Occipital lobe (tissue), 2 donors: Measurements from ENCODE around the gene ENTPD7. TPM values are rescaled to one million over a fixed set of nuclear protein-coding genes. Genes with fewer than 3 reads are reported as not detected.
"Not testable (repeated sequence)": the region's sequence is repeated elsewhere in the genome, so short reads cannot be mapped to it uniquely, and the experiment has no call there.

Experiments used
- DNase-seq: peaks from one replicate; lab custom pipeline; 2025; lab: John Stamatoyannopoulos, UW
- total RNA-seq: library from RNA; depleted of rRNA; stranded (reverse); fragments of >200 nt; gene quantifications from one replicate; pipeline ENCODE4 v1.2.3, GENCODE V29; 2014

ENTPD7 gene, protein sequence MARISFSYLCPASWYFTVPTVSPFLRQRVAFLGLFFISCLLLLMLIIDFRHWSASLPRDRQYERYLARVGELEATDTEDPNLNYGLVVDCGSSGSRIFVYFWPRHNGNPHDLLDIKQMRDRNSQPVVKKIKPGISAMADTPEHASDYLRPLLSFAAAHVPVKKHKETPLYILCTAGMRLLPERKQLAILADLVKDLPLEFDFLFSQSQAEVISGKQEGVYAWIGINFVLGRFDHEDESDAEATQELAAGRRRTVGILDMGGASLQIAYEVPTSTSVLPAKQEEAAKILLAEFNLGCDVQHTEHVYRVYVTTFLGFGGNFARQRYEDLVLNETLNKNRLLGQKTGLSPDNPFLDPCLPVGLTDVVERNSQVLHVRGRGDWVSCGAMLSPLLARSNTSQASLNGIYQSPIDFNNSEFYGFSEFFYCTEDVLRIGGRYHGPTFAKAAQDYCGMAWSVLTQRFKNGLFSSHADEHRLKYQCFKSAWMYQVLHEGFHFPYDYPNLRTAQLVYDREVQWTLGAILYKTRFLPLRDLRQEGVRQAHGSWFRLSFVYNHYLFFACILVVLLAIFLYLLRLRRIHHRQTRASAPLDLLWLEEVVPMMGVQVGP
- total RNA-seq = 8.7 TPM

DNA sequence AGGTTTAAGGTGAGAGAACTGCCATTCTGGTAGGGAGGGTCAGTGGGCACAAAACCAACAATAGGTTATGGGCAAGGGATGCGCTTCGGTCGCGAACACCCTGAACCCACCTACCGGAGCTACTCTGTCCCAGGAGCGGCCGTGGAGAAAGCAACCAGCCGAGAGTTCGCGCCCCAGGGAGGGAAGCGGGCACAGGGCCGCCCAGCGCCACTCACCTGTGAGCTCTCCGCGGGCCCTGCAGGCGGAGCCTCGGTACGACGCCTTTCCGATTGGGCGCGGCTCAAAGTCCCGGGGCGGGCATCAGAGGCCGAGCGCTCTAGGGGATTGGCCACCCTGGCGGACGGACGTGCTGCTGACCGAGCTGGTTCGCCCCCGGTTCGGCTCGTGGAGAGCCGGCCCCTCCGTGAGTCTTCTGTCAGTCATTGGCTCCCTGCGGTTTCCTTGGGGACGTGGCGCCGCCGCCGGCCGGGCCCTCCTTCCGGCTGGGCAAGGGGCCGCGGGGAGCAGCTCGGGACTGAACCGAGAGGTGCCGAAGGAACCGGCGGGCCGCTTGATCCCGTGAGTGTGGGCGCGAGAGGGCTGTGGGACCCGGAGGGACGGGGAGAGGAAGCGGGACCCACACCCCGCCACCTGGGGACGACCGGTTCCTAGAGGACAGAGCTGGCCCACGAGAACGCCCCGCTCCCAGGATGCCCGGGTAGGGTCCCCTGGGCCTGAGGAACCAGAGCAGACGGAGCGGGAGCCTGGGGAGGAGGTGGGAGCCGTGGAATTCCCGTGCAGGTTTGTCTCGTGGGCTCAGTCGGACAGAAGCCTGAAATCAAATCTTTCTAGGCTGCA is at the start of gene ENTPD7:
TSS of gene ENTPD7 (plus strand) at position 479 of the 837 bp plus-strand sequence. CDS start 448 bp downstream, outside the sequence.
- DNase-seq = peak; percentile 94

DNA sequence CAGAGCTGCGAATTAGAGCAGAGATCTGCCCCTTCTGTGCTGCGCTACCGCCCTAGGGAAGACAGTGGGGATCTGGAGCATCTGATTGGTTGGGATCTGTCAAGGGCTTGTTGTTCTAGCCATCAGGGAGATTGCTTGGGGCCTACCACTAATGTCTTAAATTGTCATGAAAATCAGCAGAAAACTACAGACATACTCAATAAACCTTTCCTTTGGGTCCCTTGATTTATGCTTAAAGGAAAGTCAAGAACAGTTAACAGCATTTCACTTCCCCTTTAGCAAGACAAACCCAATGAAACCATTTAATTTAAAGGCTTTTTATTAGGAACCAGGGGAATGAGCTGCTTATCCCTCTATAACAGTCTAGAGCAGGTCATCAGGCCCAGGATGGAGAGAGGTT is 49.1 kb upstream of the ENTPD7 start:
- no peak for DNase-seq

DNA sequence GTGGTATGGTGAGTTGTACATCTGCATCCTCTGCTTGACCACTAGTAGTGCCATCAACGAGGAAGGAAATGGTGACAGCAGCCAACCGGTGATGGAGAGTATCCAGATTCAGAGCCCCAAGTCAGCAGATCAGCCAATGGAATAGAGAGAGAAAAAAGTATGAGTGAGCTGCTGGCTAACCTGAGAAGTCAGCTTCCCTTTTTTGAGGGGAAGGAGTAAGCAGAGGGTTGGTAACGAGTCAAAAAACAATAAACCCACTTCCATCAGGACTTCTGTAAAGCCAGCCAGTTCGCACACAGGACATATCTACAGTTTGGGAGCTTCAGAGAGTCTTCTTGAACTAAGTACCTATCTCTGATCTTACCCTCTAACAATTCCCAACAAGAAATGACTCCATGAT is 48.0 kb upstream of the ENTPD7 start:
- no peak for DNase-seq

DNA sequence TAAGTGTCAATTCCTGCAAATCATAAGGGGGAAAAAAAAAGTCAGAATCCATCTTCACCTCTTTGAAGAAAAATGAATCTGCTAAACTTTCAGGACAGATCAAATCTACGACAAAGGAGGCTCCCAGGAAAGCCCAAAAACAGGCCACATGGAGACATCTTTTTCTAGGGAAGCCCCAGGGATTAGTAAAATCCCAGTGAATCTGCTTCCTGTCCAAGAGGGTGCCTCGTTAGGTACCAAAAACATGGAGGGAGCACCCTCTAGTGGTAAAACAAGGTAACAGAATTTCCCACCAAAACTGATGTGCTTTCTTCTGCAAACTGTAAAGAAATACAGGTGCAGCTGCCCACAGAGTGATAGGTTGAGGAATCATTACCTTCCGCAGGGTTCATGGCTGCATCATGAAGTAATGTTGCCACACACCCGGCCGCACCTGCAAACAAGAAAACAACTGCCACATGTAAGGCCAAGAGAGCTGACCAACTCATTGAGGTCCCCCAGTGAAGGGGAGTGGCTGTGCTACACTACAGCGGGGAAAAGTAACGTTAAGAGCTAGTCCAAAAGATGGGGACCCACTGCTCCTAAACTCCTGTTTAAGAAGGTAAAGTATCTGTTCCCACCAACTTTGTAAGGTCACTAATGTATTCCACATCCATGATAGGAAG is 47.0 kb upstream of the ENTPD7 start:
- DNase-seq = peak; percentile 6

DNA sequence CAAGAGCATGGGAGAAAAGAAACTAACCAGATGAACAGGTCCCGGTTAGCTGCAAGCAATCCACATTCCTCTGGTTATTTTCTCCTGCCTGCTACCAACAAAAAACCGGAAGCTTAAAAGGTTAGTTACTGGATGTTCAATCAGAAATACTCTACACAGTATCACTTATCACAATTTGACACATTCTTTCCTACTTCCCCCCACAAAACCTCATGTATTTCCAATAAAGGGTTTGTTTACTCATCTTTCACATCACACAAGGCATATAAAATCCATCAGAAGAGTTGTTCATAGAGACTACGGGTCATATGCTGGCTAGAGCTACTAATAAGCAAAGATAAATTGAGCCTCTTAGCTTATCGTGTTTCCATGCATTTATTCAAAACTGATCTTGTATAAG is 43.9 kb upstream of the ENTPD7 start:
- DNase-seq = no peak

DNA sequence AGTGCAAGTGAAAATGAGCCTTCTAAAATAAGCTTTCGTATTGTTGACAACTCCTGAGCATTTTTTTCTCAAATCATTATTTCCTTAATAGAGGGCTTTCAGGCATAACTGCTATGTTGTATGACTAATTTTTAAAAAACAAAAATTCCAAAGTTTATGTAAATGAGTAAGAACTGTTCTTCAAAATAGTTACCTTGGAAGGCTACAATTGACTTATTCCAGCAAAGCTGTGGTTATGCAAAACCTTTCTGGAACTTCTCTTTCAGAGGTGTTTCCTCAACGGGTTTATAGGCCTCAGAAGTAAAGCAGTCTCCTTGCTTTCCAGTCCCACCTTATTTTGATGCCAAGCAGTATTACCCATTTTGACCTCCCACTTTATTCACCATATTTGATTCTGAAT is 41.6 kb upstream of the ENTPD7 start:
- DNase-seq = no peak

DNA sequence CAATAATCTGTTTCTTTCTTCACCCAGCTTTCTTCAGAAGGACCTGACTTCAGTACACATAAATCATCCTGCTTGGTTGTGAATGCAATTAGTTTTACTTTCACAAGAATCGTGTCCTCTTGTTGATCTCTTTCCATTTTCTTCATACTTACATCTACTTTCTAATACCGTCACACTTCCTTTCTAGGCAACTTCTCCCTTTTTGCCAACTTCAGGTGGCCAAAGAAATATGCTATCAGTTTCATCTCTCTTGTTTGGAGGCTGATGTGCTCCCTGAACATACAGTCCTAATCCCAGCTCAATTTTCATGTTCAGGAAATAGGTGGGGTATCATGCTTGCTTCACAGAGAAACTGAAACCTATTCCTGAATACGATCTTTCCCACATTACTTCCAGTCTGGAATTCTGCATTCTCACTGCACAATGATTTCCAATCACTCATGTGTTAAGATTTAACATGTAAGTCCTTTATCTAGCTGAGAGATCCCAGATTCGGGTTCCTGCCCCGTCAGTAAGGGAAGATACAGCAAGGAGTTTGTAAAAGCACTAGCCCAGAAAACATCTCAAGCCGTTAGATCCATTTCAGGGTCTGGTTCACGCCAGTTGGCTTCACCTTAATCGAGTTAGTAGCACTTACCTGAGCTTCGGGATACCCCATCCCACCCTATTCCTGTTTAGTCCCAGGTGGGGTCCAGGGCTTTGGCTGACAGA is 40.1 kb upstream of the ENTPD7 start:
- no peak for DNase-seq

DNA sequence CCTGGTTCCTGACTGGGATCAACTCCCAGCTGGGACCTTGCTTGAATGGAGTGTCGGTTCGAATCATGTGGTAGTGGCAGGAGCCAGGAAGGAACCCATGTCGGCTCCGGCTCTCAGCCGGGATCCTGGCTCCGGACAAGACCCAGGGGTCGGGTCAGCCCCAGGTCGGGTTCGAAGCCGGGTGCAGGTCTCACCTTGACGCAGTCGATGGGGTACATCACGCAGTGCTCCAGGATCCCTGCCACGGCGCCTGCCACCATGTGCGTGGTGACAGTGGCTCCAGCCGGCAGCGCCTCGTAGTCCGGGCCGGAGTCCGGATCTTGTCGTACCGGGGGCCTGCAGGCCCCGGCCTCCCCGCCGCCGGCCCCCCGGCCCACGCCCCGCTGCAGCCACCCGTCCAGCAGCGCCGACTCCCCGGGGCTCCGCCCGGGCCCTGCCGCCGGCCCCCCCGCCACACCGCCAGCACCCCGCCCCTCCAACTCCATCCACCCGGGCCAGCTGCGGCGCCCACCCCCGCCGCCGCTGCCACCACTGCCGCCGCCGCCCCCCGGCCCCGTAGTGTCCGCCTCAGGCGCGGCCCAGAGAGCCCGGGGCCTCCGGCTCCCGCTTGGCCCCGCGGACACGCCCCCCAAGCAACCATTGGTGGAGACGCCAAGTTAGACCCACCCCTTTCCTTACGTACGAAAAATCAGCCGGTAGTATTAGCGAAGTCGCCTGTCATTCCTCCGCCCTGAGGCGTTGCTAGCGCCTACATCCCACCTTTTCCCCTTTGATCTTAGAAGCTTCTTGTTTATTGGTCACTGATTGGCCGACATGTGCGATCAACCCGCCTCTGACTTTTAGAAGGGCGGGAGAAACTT is 39.2 kb upstream of the ENTPD7 start, which contains the start of gene SLC25A28:
TSS of gene SLC25A28 (minus strand) at position 589 of the 860 bp plus-strand sequence. CDS start at position 485, 104 bp downstream.
- peak; percentile 96 for DNase-seq

DNA sequence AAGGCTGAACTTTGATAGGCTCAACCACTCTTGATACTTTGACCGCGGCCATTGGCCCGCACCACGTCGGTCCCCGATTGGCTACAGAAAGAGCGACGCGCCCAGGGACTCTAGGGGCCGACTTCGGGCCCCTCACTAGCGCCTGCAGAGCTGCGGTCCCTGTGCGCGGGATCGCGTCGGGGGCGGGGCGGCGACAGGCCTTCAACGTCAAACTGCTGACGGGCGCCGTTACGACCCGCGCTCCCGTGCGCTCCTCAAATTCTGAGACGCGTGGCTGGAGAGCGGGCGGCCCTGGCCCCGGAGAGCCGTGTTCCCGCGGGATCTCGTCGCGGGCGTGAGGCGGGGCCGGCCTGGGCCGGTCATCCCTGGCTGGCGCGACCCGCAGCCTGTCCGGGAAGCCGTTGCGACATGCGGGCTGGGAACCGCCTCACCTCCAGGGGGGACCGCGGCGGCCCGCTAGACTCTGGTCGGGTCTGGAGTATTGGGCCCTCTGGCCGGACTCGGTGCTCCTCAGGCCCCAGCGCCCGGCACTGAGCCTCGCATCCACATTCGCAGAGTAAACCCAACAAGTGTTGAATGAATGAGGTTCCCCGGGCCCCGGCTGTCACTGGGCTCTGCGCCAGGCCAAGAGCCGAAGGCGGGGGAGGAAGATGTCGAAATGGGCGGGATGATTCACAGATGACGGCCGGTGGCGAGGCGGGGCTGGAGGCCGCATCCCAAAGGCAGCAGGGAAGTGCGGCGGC is 38.4 kb upstream of the ENTPD7 start:
- peak; percentile 89 for DNase-seq

DNA sequence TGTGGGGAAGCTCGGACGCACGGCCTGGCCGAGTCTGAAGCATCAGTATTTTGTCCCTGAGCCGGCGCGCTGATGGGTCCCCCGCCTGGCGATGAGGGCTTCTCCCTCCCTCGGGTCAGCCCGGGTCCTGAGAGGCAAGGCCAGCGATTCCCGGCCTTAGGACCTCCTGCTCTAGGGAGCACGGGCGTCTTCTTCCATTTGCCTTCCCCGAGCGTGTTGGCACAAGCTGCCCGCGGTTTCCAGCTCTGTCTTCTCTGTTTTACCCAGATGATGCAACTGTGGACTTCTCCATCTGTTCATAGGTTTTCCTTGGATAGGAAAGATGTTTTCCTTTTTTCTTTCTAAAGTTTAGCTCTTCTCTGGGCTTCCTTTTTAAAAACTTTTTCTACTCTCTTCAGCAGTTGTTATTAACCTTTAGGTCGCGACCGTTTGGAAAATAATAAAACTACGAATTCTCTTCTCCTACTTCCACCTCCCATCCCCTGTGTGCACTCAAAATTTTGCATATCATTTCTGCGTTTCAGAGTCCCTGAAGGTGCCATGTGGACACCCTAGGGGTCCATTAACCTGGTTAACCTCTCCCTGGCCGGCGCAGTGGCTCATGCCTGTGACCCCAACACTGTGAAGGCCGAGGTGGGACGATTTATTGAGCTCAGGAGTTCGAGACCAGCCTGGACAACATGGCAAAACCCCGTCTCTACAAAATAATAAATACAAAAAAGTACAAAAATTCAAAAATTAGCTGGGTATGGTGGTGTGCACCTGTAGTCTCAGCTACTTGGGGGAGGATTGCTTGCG is 37.7 kb upstream of the ENTPD7 start:
- DNase-seq = no peak

DNA sequence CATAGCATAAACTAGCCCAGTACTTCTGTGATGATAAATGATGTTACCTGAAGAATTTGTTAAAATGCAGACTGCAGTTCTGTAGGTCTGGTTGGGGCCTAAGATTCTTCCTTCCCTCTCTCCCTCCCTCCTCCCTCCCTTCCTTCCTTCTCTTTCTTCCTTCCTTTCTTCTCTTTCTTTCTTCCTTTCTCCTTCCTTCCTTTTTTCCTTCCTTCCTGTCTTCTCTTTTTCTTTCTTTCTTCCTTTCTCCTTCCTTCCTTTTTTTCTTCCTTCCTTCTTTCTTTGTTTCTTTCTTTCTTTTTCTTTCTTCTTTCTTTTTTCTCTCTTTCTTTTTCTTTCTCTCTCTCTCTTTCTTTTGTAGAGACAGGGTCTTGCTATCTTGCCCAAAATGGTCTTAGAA is 35.4 kb upstream of the ENTPD7 start:
- no peak for DNase-seq

DNA sequence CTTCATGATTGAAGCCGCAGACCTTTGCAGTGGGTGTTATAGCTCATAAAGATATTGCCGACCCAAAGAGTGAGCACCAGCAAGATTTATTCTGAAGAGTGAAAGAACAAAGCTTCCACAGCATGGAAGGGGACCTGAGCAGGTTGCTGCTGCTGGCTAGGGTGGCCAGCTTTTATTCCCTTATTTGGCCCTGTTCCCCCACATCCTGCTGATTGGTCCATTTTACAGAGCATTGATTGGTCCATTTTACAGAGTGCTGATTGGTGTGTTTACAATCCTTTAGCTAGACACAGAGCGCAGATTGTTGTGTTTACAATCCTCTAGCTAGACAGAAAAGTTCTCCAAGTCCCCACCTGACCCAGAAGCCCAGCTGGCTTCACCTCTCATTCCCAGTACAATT is 34.2 kb upstream of the ENTPD7 start:
- DNase-seq = not testable (repeated sequence)

DNA sequence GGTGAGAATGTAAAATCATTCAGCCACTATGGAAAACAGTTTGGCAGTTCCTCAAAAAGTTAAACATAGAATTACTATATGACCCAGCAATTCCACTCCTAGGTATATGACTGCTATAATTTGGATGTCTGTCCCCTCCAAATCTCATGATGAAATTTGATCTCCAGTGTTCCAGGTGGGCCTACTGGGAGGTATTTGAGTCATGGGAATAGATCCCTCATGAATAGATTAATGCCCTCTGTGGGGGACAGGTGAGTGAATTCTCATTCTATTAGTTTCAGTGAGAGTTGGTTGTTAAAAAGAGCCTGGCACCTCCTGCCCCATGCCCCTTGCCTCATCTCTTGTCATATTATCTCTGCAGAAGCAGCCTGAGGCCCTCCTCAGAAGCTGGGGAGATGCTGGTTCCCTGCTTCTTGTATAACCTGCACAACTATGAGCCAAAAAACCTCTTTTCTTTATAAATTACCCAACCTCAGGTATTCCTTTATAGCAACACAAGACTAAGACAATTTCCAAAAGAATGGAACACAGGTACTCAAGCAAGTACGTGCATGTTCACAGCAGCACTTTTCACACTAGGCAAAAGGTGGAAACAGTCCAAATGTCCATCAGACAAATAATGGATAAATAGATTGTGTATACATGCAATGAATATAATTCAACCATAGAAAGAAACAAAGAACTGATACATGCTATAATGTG is 30.2 kb upstream of the ENTPD7 start:
- no peak for DNase-seq

DNA sequence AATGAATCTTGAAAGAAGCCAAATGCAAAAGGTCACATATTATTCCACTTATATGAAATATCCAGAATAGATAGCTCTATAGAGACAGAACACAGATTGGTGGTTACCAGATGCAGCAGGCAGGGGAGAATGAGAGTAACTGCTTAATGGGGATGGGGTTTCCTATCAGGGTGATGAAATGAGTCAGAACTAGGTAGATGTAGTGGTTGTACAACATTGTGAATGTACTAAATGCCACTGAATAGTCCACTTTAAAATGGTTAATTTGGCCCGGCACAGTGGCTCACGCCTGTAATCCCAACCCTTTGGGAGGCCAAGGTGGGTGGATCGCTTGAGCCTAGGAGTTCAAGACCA is 29.7 kb upstream of the ENTPD7 start:
- no peak for DNase-seq

DNA sequence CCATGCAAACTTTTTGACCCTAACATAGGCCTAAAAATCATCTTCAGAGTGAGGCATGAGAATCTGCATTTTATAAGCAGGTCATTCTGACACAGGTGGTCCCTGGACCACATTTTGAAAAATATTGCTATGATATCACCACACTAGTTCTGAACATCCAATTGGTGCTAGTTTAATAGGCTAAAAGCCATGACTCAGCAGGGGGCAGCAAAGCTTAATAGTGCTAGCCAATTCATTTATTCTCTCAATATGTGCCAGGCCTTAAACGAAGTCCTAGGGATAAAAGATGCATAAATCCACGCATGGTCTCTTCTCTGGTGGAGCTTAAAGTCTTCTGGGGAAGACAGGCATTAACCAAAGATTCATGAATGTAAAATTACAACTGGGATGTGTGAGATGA is 28.9 kb upstream of the ENTPD7 start:
- DNase-seq = no peak

DNA sequence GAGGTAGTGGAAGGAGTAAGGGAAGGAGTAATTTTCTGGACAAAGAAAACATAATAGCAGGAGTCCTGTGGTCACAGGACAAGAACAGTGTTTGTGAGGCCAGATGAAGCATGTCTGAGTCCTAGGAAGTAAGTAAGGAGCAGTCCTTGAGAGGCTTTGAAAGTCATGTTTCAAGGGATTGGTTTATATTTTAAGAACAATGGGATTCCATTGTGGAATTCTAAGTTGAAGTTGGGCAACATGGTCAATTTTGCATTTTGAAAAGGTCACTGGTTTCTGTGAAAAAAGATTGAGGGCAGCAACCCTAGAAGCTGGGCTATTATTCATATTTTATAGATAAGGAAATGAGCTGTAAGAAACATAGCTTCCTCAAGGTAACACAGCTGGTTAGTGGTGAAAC is 28.3 kb upstream of the ENTPD7 start:
- no peak for DNase-seq

DNA sequence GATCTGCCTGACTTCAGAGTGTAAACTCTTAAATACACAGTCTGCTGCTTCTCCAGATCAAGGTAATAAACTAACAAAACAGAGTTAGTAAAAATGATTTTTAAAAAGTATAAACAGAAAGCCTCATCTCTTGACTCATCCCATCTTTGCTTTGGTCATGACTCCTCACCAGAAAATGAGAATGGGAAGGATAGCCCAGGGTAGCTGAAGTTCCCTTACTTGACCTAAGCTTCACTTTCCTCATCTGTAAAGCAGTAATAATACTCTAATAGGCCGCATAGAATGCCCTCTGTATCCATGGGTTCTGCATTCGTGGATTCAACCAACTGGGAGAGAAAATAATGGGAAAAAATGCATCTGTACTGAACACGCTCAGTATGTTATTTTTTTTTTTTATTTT is 27.8 kb upstream of the ENTPD7 start:
- no peak for DNase-seq

DNA sequence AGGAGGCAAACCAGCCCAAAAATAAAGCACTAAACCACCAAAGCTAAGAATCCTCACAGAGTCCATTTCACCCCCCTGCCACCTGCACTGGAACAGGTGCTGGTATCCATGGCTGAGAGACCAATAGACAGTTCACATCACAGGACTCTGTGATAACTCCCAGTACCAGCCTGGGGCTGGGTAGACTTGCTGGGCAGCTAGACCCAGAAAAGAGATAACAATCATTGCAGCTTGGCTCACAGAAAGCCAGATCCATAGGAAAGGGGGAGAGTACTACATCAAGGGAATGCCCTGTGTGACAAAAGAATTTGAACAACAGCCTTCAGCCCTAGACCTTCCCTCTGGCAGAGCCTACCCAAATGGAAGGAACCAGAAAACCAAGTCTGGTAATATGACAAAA is 25.5 kb upstream of the ENTPD7 start:
- no peak for DNase-seq
